ENCODE measurements around the gene RBM17. TPM values are rescaled to one million over a fixed set of nuclear protein-coding genes. Genes with fewer than 3 reads are reported as not detected.

Gene RBM17
- total RNA-seq, 1 experiment from 2014 or later: 160 TPM

GRCh38 chr10:6101181-6101580, 12.3 kb downstream of the RBM17 start:
- Mint-ChIP-seq H3K9me3 (no peaks in the 10 kb centered on the region), H3K27me3 (ENCODE audit: low read depth) (no peaks in the 10 kb centered on the region), H3K36me3 (peaks cover 38% of the 10 kb centered on the region), H3K27ac (peak overlapping the region; percentile 61), H3K4me3 (peak overlapping the region; percentile 11; the same call in 1 of the 2 replicates), H3K4me1 (peaks cover 83% of the 10 kb centered on the region)
- TF ChIP-seq HMGXB4 (CRISPR knock-in tag; IDR thresholded peaks at IDR 0.05) (no peak), GABPB1 (CRISPR knock-in tag; IDR thresholded peaks at IDR 0.05) (no peak), ZNF317 (CRISPR knock-in tag; IDR thresholded peaks at IDR 0.05; ENCODE audit: borderline replicate concordance, low read depth) (no peak), AFF4 (CRISPR knock-in tag; IDR thresholded peaks at IDR 0.05; ENCODE audit: borderline replicate concordance) (no peak), ATF2 (CRISPR knock-in tag; IDR thresholded peaks at IDR 0.05; ENCODE audit: borderline replicate concordance, low read depth) (no peak), MYBL2 (CRISPR knock-in tag; IDR thresholded peaks at IDR 0.05) (no peak), E2F4 (CRISPR knock-in tag; IDR thresholded peaks at IDR 0.05; ENCODE audit: borderline replicate concordance, low read depth) (no peak), IRF1 (CRISPR knock-in tag; IDR thresholded peaks at IDR 0.05) (no peak), ZNF396 (CRISPR knock-in tag; IDR thresholded peaks at IDR 0.05; ENCODE audit: borderline replicate concordance) (no peak), CREM (CRISPR knock-in tag; IDR thresholded peaks at IDR 0.05) (no peak)
- ChIA-PET POLR2A (no interaction called here), CTCF (interaction anchor here (0.5 to 2.6 kb wide), 5 partner anchors 15 to 376 kb away, joined by 3 to 8 read pairs (median 3); partner anchors contain the start of gene PFKFB3)
- ATAC-seq (peak; percentile 38), DNase-seq (ENCODE audit: low spot score) (no peak)

- no peaks in the 10 kb centered on the region for H3K9me3 Mint-ChIP-seq
- TF ChIP-seq ZBTB43 (CRISPR knock-in tag; IDR thresholded peaks at IDR 0.05) (no peak), NR1H2 (CRISPR knock-in tag; IDR thresholded peaks at IDR 0.05) (no peak), GRHL2 (CRISPR knock-in tag; IDR thresholded peaks at IDR 0.05; ENCODE audit: insufficient replicate concordance, severe bottlenecking) (no peak), IRF2 (CRISPR knock-in tag; IDR thresholded peaks at IDR 0.05; ENCODE audit: borderline replicate concordance, low read depth) (no peak), JAZF1 (CRISPR knock-in tag; IDR thresholded peaks at IDR 0.05) (no peak), FOXK1 (CRISPR knock-in tag; IDR thresholded peaks at IDR 0.05) (no peak), CDX4 (CRISPR knock-in tag; IDR thresholded peaks at IDR 0.05; ENCODE audit: borderline replicate concordance) (no peak), MXD4 (CRISPR knock-in tag; IDR thresholded peaks at IDR 0.05; ENCODE audit: borderline replicate concordance) (no peak), ZNF121 (CRISPR knock-in tag; IDR thresholded peaks at IDR 0.05) (no peak), ZMAT4 (CRISPR knock-in tag; IDR thresholded peaks at IDR 0.05) (no peak), CREM (CRISPR knock-in tag; IDR thresholded peaks at IDR 0.05) (no peak), FOXP4 (CRISPR knock-in tag; IDR thresholded peaks at IDR 0.05) (no peak)
These were observed 13.3 kb downstream of the RBM17 start for GRCh38 chr10:6102128-6102527.

More at GRCh38 chr10:6102128-6102527, 13.3 kb downstream of the RBM17 start:
- H3K4me3 Mint-ChIP-seq: no peak overlapping the region
- peak; percentile 13; the same call in 1 of the 2 replicates for ATAC-seq
- POLR2A ChIA-PET: interaction anchor here (0.5 kb wide), 1 partner anchor 92 kb away, joined by 3 read pairs; no protein-coding TSS in a partner anchor
- H3K4me1 Mint-ChIP-seq: peaks cover 74% of the 10 kb centered on the region
- peak overlapping the region; percentile 84 for H3K27ac Mint-ChIP-seq
- no peaks in the 10 kb centered on the region for H3K27me3 Mint-ChIP-seq (ENCODE audit: low read depth)
- peaks cover 45% of the 10 kb centered on the region for H3K36me3 Mint-ChIP-seq
- DNase-seq (ENCODE audit: low spot score): no peak
- CTCF ChIA-PET: no interaction called here
